Nephron progenitor cell (in vitro differentiated cells): Measurements from ENCODE around the gene NEK7.
"Not testable (repeated sequence)": the region's sequence is repeated elsewhere in the genome, so short reads cannot be mapped to it uniquely, and the experiment has no call there.

Source experiments
- DNase-seq: peaks from one replicate; pipeline ENCODE4 v3.0.0; 2021
- H3K27ac Mint-ChIP-seq: 2 replicates; pipeline ENCODE4 v1.8.0; 2021; ENCODE audit warnings: mild to moderate bottlenecking, moderate library complexity, mixed read lengths
- H3K27me3 Mint-ChIP-seq: 2 replicates; pipeline ENCODE4 v1.8.0; 2021; ENCODE audit warnings: mild to moderate bottlenecking, low read depth, mixed read lengths; ENCODE audit not compliant: poor library complexity
- H3K36me3 Mint-ChIP-seq: 2 replicates; pipeline ENCODE4 v1.8.0; 2021; ENCODE audit warnings: low read depth, mixed read lengths
- H3K4me1 Mint-ChIP-seq: 2 replicates; pipeline ENCODE4 v1.8.0; 2021; ENCODE audit warnings: mixed read lengths
- H3K4me3 Mint-ChIP-seq: 2 replicates; pipeline ENCODE4 v1.8.0; 2021; ENCODE audit warnings: mild to moderate bottlenecking, moderate library complexity, mixed read lengths
- H3K9me3 Mint-ChIP-seq: 2 replicates; pipeline ENCODE4 v1.8.0; 2021; ENCODE audit warnings: mild to moderate bottlenecking, moderate library complexity, mixed read lengths
- TF ChIP-seq, protein P1 (sequence below): fragments of 200-600 bp; sonication (generic); IDR thresholded peaks from 2 replicates; pipeline ENCODE4 v1.5.0; 2021; ENCODE audit warnings: antibody characterized with exemption

NEK7 gene

DNA sequence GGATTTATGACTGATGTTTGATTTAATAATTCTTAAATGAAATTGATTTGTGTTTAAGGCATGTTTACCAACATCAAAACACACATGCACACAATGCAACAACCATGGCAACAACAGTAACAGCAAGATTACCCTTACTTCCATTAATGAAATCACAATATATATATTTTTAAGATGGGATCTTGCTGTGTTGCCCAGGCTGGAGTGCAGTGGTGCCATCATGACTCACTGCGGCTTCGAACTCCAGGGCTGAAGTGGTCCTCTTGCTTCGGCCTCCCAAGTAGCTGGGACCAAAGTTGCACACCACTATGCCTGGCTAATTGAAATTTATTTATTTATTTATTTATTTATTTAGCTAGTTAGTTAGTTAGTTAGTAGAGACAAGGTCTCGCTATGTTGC lies 27.7 kb downstream of the NEK7 start:
- peaks cover 15% of the 10 kb centered on the region for H3K4me1 Mint-ChIP-seq
- TF ChIP-seq, protein P1, sequence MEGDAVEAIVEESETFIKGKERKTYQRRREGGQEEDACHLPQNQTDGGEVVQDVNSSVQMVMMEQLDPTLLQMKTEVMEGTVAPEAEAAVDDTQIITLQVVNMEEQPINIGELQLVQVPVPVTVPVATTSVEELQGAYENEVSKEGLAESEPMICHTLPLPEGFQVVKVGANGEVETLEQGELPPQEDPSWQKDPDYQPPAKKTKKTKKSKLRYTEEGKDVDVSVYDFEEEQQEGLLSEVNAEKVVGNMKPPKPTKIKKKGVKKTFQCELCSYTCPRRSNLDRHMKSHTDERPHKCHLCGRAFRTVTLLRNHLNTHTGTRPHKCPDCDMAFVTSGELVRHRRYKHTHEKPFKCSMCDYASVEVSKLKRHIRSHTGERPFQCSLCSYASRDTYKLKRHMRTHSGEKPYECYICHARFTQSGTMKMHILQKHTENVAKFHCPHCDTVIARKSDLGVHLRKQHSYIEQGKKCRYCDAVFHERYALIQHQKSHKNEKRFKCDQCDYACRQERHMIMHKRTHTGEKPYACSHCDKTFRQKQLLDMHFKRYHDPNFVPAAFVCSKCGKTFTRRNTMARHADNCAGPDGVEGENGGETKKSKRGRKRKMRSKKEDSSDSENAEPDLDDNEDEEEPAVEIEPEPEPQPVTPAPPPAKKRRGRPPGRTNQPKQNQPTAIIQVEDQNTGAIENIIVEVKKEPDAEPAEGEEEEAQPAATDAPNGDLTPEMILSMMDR: no peak
- H3K27me3 Mint-ChIP-seq: no peaks in the 10 kb centered on the region
- no peak for DNase-seq
- H3K9me3 Mint-ChIP-seq: no peaks in the 10 kb centered on the region
- H3K27ac Mint-ChIP-seq: no peak overlapping the region
- H3K4me3 Mint-ChIP-seq: no peak overlapping the region
- no peaks in the 10 kb centered on the region for H3K36me3 Mint-ChIP-seq

DNA sequence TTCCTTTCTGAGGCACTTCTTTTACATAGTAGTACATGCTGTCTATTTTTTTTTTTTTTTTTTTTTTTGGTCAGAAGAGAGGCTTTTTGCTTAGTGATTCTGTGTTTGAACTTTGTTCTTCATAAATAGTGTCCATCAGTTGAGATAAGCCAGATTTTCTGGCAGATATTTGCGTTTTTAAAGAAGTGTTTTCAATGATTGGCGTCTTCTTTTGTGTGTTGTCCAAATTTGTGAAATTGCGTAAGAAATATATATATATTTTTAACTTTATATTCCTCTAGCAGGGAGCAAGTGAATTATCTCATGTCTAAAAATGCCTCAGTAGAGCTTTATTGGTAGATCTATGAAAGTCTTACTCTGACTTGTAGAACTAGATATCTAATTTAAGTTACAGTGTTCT lies 28.3 kb downstream of the NEK7 start:
- Mint-ChIP-seq H3K27me3 (no peaks in the 10 kb centered on the region), H3K36me3 (no peaks in the 10 kb centered on the region), H3K27ac (no peak overlapping the region), H3K9me3 (no peaks in the 10 kb centered on the region), H3K4me1 (peaks cover 9% of the 10 kb centered on the region), H3K4me3 (no peak overlapping the region)
- no peak for DNase-seq
- TF ChIP-seq, protein P1: no peak

DNA sequence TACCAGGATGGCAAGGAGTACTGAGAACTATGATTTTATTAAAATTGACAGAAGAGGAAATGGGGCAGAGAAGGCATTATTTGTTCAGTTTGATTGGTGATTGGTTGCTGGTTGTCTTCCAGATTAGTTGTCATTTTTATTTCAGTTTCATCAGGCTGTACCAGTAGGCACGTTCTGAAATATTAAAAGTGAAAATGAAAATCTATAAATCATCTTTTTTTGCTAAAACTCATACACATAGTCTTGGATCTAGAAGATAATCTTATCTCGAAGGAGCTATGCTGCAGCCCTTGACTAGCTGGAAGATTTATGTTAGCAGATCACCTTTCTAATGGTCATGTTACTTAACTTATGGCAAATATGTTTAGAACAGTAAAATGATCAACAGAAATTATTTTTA lies 29.0 kb downstream of the NEK7 start:
- Mint-ChIP-seq H3K9me3 (no peaks in the 10 kb centered on the region), H3K4me3 (no peak overlapping the region), H3K27me3 (no peaks in the 10 kb centered on the region), H3K4me1 (peaks cover 5% of the 10 kb centered on the region), H3K36me3 (no peaks in the 10 kb centered on the region), H3K27ac (no peak overlapping the region)
- TF ChIP-seq, protein P1: no peak
- DNase-seq: no peak

DNA sequence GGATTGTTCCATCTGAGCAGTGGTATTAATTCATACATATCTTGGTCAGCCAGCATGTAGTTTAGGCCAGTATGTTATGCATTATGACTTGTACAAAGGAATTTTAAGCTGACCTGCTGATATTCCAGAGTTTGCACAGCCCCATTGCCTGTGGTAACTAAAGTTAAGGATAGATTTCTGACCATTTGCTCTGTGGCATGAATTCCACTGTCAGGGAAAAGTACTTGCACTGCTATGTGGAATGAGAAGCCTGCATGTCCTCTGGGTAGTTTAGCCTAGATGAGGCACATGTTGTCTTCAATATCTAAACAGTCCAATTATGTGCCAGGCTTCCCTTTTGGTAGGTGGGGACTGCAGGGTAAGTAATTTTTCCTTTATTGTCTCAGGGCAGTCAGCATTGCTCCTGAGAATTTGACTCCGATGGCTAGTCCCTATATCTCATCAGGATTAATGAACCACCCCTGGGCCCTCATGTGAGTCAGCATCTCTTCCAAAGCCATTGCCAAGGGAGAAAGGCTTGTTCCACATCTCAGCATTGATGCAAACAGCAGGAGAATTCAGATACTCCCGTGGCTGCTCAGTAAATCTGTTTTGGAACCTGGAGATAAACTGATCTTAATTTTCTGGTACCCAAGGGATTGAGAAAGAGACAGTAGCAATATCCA lies 30.2 kb downstream of the NEK7 start:
- Mint-ChIP-seq H3K27ac (peak overlapping the region; percentile 72), H3K27me3 (no peaks in the 10 kb centered on the region), H3K9me3 (no peaks in the 10 kb centered on the region), H3K36me3 (no peaks in the 10 kb centered on the region), H3K4me1 (peaks cover 5% of the 10 kb centered on the region), H3K4me3 (no peak overlapping the region)
- DNase-seq: no peak
- TF ChIP-seq, protein P1: no peak

DNA sequence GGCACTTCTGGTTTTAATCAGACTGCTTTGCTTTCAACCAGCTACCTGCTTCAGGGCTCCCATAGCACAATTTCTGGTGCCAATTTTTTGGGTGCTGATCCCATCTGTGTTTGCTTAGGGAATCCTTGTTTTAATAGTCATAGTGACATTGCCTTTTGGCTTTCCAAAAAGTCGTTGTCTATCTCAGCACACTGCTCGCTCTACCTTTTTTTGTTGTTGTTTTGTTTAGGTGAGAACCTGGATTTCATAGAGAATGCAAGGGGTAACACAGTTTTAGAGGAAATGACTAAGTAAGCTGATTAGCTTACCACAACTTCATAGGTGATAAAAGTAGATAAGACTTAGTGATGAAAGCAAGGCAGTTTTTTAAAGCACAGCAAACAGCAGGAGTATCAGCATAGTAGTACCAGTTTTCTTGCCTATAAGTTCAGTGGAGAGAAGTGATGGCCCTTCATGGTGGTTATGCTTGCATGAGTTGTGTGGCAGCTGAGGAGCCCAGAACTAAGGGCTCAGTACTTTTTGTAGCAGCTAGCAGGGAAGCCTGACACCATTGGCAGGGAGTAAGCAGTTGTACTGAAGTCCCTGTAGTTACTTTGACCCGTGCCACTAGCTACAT lies 31.3 kb downstream of the NEK7 start:
- H3K27me3 Mint-ChIP-seq: no peaks in the 10 kb centered on the region
- H3K4me1 Mint-ChIP-seq: peaks cover 5% of the 10 kb centered on the region
- DNase-seq: no peak
- H3K9me3 Mint-ChIP-seq: no peaks in the 10 kb centered on the region
- no peaks in the 10 kb centered on the region for H3K36me3 Mint-ChIP-seq
- no peak overlapping the region for H3K4me3 Mint-ChIP-seq
- peak overlapping the region; percentile 53 for H3K27ac Mint-ChIP-seq
- TF ChIP-seq, protein P1: no peak

DNA sequence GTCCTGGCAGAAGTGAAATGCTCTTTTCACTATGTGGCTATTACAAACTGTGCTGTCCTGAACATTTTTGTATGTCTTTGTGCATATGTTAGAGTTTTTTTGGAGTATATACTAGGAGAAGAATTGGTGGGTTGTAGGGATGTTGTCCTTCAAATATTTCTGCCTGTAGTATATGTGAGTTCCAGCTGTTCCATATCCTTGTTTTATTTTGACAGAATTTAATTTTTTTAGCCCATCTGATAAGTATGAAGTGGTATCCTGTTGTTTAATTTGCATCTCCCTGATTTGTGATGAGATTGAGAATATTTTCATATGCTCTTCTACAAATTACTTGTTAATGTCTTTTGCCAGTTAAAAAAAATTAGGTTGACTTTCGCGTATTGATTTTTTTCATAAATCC lies 34.3 kb downstream of the NEK7 start:
- TF ChIP-seq, protein P1: no peak
- DNase-seq: no peak
- peaks cover 5% of the 10 kb centered on the region for H3K4me1 Mint-ChIP-seq
- H3K4me3 Mint-ChIP-seq: no peak overlapping the region
- no peak overlapping the region for H3K27ac Mint-ChIP-seq
- no peaks in the 10 kb centered on the region for H3K27me3 Mint-ChIP-seq
- H3K9me3 Mint-ChIP-seq: no peaks in the 10 kb centered on the region
- peaks cover 3% of the 10 kb centered on the region for H3K36me3 Mint-ChIP-seq

DNA sequence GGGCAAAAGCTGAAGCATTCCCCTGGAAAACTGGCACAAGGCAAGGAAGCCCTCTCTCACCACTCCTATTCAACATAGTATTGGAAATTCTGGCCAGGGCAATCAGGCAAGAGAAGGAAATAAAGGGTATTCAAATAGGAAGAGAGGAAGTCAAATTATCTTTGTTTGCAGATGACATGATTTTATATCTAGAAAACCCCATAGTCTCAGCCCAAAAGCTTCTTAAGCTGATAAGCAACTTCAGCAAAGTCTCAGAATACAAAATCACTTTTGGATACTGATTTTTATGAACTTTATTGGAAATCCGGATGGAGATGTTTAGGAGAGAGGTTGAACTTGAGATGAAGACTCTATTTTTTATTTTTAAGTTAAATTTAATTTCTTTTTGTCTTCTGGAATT lies 37.1 kb downstream of the NEK7 start:
- H3K27ac Mint-ChIP-seq, DNase-seq, H3K9me3 Mint-ChIP-seq, H3K4me1 Mint-ChIP-seq, H3K4me3 Mint-ChIP-seq, H3K36me3 Mint-ChIP-seq, H3K27me3 Mint-ChIP-seq: not testable (repeated sequence)
